Medulla oblongata (tissue), 1 donor: ENCODE data around the gene BCAS1.

Source experiments
- DNase-seq: peaks from one replicate; pipeline ENCODE4 v3.0.0-alpha.2; 2015; ENCODE audit errors: extremely low spot score

Gene BCAS1

GRCh38 chr20:54076259-54076658, 5.9 kb upstream of the BCAS1 start:
- DNase-seq, result no peak

- no peak for DNase-seq
These were observed 4.9 kb upstream of the BCAS1 start for GRCh38 chr20:54075322-54075721.

- DNase-seq, result no peak
These were observed 4.1 kb upstream of the BCAS1 start for GRCh38 chr20:54074511-54074910.

GRCh38 chr20:54073288-54073687, 2.9 kb upstream of the BCAS1 start:
- DNase-seq, result no peak

- no peak for DNase-seq
These were observed 858 bp downstream of the BCAS1 start for GRCh38 chr20:54069501-54069971.

- no peak for DNase-seq
These were observed 1.4 kb downstream of the BCAS1 start for GRCh38 chr20:54068966-54069365.

- DNase-seq, result no peak
These were observed 1.9 kb downstream of the BCAS1 start for GRCh38 chr20:54068495-54068894.

GRCh38 chr20:54067606-54068174, 2.7 kb downstream of the BCAS1 start:
- no peak for DNase-seq

- no peak for DNase-seq
These were observed 4.8 kb downstream of the BCAS1 start for GRCh38 chr20:54065601-54066038.

- DNase-seq, result no peak
These were observed 5.5 kb downstream of the BCAS1 start for GRCh38 chr20:54064939-54065338.

GRCh38 chr20:54063992-54064676, 6.3 kb downstream of the BCAS1 start:
- no peak for DNase-seq

- no peak for DNase-seq
These were observed 6.8 kb downstream of the BCAS1 start for GRCh38 chr20:54063580-54063979.

GRCh38 chr20:54062812-54063280, 7.5 kb downstream of the BCAS1 start:
- DNase-seq, result peak; percentile 82

GRCh38 chr20:54061101-54061881, 9.1 kb downstream of the BCAS1 start:
- no peak for DNase-seq

- DNase-seq, result no peak
These were observed 10.6 kb downstream of the BCAS1 start for GRCh38 chr20:54059691-54060364.

- DNase-seq, result no peak
These were observed 11.8 kb downstream of the BCAS1 start for GRCh38 chr20:54058420-54059139.

- DNase-seq, result no peak
These were observed 13.4 kb downstream of the BCAS1 start for GRCh38 chr20:54056762-54057639.

GRCh38 chr20:54054516-54054915, 15.9 kb downstream of the BCAS1 start:
- DNase-seq, result no peak

- no peak for DNase-seq
These were observed 19.3 kb downstream of the BCAS1 start for GRCh38 chr20:54051068-54051467.

GRCh38 chr20:54048891-54049545, 21.4 kb downstream of the BCAS1 start:
- no peak for DNase-seq
